ENCODE data around the gene NUFIP1.

DNA sequence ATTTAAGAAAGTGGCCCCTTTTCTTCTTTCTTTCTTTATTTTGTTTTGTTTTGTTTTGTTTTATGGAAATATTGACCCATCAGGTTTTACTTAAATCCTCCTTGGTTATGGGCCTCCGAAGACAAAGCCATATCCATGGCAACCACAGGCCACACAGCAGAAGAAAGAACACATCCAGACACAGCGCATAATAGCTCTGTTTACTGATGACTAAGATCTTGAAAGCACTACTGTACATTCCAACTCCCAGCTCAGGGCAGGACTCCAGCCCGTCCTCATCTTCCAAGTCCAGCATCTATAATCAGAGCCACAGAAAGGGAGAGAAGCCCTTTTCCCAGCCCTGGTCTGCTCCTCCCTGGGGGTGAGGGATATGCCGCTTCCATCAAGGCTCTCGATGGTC lies 84.3 kb downstream of the NUFIP1 start:
- TF ChIP-seq POLR2AphosphoS5 (IDR thresholded peaks at IDR 0.05) (peak in 2 of 3 donors; percentile 42 to 56), POLR2A (IDR thresholded peaks at IDR 0.05) (no peak), EP300 (IDR thresholded peaks at IDR 0.05; ENCODE audit: low read depth) (no peak)
- TF ChIP-seq, protein P1, sequence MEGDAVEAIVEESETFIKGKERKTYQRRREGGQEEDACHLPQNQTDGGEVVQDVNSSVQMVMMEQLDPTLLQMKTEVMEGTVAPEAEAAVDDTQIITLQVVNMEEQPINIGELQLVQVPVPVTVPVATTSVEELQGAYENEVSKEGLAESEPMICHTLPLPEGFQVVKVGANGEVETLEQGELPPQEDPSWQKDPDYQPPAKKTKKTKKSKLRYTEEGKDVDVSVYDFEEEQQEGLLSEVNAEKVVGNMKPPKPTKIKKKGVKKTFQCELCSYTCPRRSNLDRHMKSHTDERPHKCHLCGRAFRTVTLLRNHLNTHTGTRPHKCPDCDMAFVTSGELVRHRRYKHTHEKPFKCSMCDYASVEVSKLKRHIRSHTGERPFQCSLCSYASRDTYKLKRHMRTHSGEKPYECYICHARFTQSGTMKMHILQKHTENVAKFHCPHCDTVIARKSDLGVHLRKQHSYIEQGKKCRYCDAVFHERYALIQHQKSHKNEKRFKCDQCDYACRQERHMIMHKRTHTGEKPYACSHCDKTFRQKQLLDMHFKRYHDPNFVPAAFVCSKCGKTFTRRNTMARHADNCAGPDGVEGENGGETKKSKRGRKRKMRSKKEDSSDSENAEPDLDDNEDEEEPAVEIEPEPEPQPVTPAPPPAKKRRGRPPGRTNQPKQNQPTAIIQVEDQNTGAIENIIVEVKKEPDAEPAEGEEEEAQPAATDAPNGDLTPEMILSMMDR (IDR thresholded peaks at IDR 0.05) = no peak

All from transverse colon (tissue), 4 donors.